Stimulated activated naive CD8-positive, alpha-beta T cell treated with anti-CD3 and anti-CD28 coated beads, Interleukin-15, Interleukin-2, amounts not matched to agents 100 U/mL and 50 U/mL, for 24 hours (primary cell): ENCODE results near the gene ATIC.
"Not testable (repeated sequence)": the region's sequence is repeated elsewhere in the genome, so short reads cannot be mapped to it uniquely, and the experiment has no call there.

Experiments
- ATAC-seq: fragments of 150-1000 bp; cut with Tn5 transposase; one replicate; pipeline ENCODE4 v1.10.0; 2021
- DNase-seq: peaks from one replicate; pipeline ENCODE4 v3.0.0; 2021

ATIC gene

GRCh38 chr2:215311625-215312396 is at the start of gene ATIC:
TSS of gene ATIC (plus strand) at chr2:215312059. CDS start at chr2:215312143, 84 bp downstream.
- ATAC-seq (peak; percentile 99), DNase-seq (peak; percentile 93)

- ATAC-seq = no peak
- no peak for DNase-seq
Measured at GRCh38 chr2:215262303-215262702, 49.6 kb upstream of the ATIC start.

GRCh38 chr2:215262741-215263362 is 49.0 kb upstream of the ATIC start:
- DNase-seq = no peak
- no peak for ATAC-seq

- ATAC-seq (no peak), DNase-seq (no peak)
Measured at GRCh38 chr2:215264374-215264773, 47.5 kb upstream of the ATIC start.

GRCh38 chr2:215269397-215270117 is 42.3 kb upstream of the ATIC start:
- ATAC-seq (no peak), DNase-seq (peak; percentile 57)

- no peak for DNase-seq
- ATAC-seq = no peak
Measured at GRCh38 chr2:215270118-215270451, 41.8 kb upstream of the ATIC start.

GRCh38 chr2:215271446-215271845 is 40.4 kb upstream of the ATIC start:
- ATAC-seq = no peak
- no peak for DNase-seq

- peak; percentile 77 for ATAC-seq
- no peak for DNase-seq
Measured at GRCh38 chr2:215272918-215273317, 38.9 kb upstream of the ATIC start.

- DNase-seq = no peak
- no peak for ATAC-seq
Measured at GRCh38 chr2:215274829-215275228, 37.0 kb upstream of the ATIC start.

- ATAC-seq = no peak
- DNase-seq = no peak
Measured at GRCh38 chr2:215275824-215276223, 36.0 kb upstream of the ATIC start.

GRCh38 chr2:215277944-215278343 is 33.9 kb upstream of the ATIC start:
- ATAC-seq (peak; percentile 46), DNase-seq (peak; percentile 10)

GRCh38 chr2:215280326-215280725 is 31.5 kb upstream of the ATIC start:
- ATAC-seq (no peak), DNase-seq (no peak)

GRCh38 chr2:215283221-215283620 is 28.6 kb upstream of the ATIC start:
- ATAC-seq (no peak), DNase-seq (no peak)

GRCh38 chr2:215286309-215286708 is 25.6 kb upstream of the ATIC start:
- ATAC-seq (no peak), DNase-seq (no peak)

- ATAC-seq (no peak), DNase-seq (no peak)
Measured at GRCh38 chr2:215288112-215288815, 23.6 kb upstream of the ATIC start.

- ATAC-seq (no peak), DNase-seq (no peak)
Measured at GRCh38 chr2:215290980-215291599, 20.8 kb upstream of the ATIC start.

- no peak for DNase-seq
- ATAC-seq = no peak
Measured at GRCh38 chr2:215293879-215294278, 18.0 kb upstream of the ATIC start.

- ATAC-seq (no peak), DNase-seq (no peak)
Measured at GRCh38 chr2:215299337-215299859, 12.5 kb upstream of the ATIC start.

GRCh38 chr2:215301994-215302393 is 9.9 kb upstream of the ATIC start:
- DNase-seq = no peak
- no peak for ATAC-seq

GRCh38 chr2:215311259-215311624 is 617 bp upstream of the ATIC start:
- ATAC-seq = not testable (repeated sequence)
- DNase-seq = peak; percentile 25

- ATAC-seq (no peak), DNase-seq (no peak)
Measured at GRCh38 chr2:215313255-215313613, 1.4 kb downstream of the ATIC start.

GRCh38 chr2:215314896-215315295 is 3.0 kb downstream of the ATIC start:
- ATAC-seq = no peak
- DNase-seq = no peak
